Activated CD4-positive, alpha-beta T cell treated with anti-CD3 and anti-CD28 coated beads, Interleukin-2, amount 50 U/mL, for 48 hours (primary cell): ENCODE measurements around the gene PRDM16.

Experiments used
- DNase-seq, 2 experiments: peaks; one replicate each; pipeline ENCODE4 v3.0.0-alpha.2; 2020

The PRDM16 gene

GRCh38 chr1:3127738-3128137 is 58.7 kb downstream of the PRDM16 start:
- no peak for DNase-seq

GRCh38 chr1:3128431-3129132 is 59.6 kb downstream of the PRDM16 start:
- no peak for DNase-seq

GRCh38 chr1:3129133-3129490 is 60.1 kb downstream of the PRDM16 start:
- no peak for DNase-seq

- no peak for DNase-seq
These were observed 61.3 kb downstream of the PRDM16 start for GRCh38 chr1:3130268-3130667.

GRCh38 chr1:3132660-3133059 is 63.7 kb downstream of the PRDM16 start:
- no peak for DNase-seq

- DNase-seq, result no peak
These were observed 64.7 kb downstream of the PRDM16 start for GRCh38 chr1:3133686-3134085.

GRCh38 chr1:3134381-3135072 is 65.5 kb downstream of the PRDM16 start:
- DNase-seq, result no peak

- DNase-seq, result no peak
These were observed 66.2 kb downstream of the PRDM16 start for GRCh38 chr1:3135073-3135702.

GRCh38 chr1:3135744-3136455 is 66.9 kb downstream of the PRDM16 start:
- DNase-seq, result no peak

- DNase-seq, result no peak
These were observed 67.5 kb downstream of the PRDM16 start for GRCh38 chr1:3136532-3136931.

- DNase-seq, result no peak
These were observed 68.4 kb downstream of the PRDM16 start for GRCh38 chr1:3137111-3138100.

- DNase-seq, result no peak
These were observed 69.7 kb downstream of the PRDM16 start for GRCh38 chr1:3138623-3139151.

- no peak for DNase-seq
These were observed 70.4 kb downstream of the PRDM16 start for GRCh38 chr1:3139451-3139852.

- DNase-seq, result no peak
These were observed 70.9 kb downstream of the PRDM16 start for GRCh38 chr1:3139871-3140361.

- DNase-seq, result no peak
These were observed 71.4 kb downstream of the PRDM16 start for GRCh38 chr1:3140437-3140836.

GRCh38 chr1:3141129-3141528 is 72.1 kb downstream of the PRDM16 start:
- DNase-seq, result no peak

- DNase-seq, result no peak
These were observed 72.8 kb downstream of the PRDM16 start for GRCh38 chr1:3141836-3142235.

- DNase-seq, result no peak
These were observed 73.2 kb downstream of the PRDM16 start for GRCh38 chr1:3142236-3142635.

- no peak for DNase-seq
These were observed 73.7 kb downstream of the PRDM16 start for GRCh38 chr1:3142751-3143150.

- no peak for DNase-seq
These were observed 76.7 kb downstream of the PRDM16 start for GRCh38 chr1:3145532-3146325.

- no peak for DNase-seq
These were observed 77.5 kb downstream of the PRDM16 start for GRCh38 chr1:3146458-3146857.
